GM10266 (cell line): ENCODE data around the gene NETO1.

Experiments
- DNase-seq: peaks from one replicate; pipeline ENCODE4 v3.0.0; 2012; ENCODE audit errors: extremely low spot score
- TF ChIP-seq, protein P1 (sequence below): IDR thresholded peaks from 2 replicates; pipeline ENCODE4 v1.5.1; 2012; ENCODE audit warnings: mild to moderate bottlenecking, low read depth; ENCODE audit not compliant: control insufficient read depth, insufficient read depth; ENCODE audit errors: missing control alignments

Gene NETO1

GRCh38 chr18:72878561-72878960, 10.8 kb upstream of the NETO1 start:
- TF ChIP-seq, protein P1, sequence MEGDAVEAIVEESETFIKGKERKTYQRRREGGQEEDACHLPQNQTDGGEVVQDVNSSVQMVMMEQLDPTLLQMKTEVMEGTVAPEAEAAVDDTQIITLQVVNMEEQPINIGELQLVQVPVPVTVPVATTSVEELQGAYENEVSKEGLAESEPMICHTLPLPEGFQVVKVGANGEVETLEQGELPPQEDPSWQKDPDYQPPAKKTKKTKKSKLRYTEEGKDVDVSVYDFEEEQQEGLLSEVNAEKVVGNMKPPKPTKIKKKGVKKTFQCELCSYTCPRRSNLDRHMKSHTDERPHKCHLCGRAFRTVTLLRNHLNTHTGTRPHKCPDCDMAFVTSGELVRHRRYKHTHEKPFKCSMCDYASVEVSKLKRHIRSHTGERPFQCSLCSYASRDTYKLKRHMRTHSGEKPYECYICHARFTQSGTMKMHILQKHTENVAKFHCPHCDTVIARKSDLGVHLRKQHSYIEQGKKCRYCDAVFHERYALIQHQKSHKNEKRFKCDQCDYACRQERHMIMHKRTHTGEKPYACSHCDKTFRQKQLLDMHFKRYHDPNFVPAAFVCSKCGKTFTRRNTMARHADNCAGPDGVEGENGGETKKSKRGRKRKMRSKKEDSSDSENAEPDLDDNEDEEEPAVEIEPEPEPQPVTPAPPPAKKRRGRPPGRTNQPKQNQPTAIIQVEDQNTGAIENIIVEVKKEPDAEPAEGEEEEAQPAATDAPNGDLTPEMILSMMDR = no peak
- no peak for DNase-seq

DNA sequence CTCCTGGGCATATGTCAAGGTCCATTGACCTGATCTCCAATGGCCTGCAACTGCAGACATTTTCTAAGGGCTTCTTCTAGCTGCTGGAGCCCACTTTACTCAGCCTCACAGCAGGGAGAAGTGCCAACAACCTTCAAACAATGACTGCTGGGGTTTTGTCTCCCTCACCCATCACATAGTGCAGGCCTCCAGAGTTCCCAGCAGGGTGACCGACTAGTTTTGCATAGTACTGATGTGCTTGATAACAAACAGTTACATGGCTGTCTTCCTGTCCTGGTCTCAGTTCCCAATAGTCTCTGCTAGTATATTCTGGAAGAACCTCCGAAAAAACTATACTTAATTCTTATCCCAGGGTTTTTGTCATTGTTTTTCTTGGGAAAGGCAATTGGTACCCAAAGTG, 10.4 kb upstream of the NETO1 start:
- DNase-seq = no peak
- TF ChIP-seq, protein P1 = no peak

- no peak for DNase-seq
- TF ChIP-seq, protein P1 = no peak
Measured at GRCh38 chr18:72871091-72871490, 3.3 kb upstream of the NETO1 start.

DNA sequence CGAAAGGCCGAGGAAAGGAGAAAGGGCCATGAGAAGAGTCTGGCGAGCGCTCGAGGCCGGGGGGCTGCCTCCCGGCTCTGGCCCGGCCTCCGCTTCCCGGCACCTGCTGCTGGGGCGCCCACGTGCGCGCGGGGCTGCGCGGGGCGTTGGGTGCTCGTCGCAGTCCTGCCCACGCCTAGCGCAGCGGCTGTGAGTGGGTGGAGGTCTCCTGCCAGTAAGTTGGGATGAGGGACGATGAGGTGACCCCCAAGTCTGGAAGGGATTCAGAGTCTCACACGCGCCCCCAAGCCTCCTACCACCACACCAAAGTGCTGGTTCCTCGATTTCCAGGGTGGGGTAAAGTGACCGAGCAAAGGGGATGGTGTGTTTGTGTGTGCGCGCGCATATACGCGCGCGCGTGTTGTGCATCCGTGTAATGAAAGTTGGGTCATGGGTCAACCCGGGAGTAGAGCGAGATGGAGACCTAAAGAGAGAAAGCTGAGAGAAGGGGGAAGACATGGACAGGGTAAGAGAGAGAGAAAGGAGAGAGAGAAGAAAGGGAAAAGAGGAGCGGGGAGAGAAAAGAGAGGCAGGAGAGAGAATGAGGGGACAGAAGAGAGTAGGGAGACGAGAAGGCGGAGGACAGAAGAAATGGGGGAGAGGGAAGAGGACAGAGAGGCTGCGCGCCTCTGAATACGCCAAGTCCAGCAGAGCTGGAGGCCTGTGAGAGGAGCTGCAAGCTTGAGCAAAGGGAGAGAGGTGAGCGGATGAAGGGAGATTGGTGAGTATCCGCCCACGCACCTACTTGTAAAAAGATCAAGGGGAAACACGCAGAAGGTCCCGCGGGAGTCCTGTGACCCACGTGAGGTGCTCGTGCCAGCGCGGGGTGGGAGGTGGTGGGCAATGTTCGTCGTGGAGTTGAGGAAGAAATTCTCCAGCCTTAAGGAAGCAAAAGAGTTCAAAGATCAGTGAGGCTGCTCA, 1.7 kb upstream of the NETO1 start:
- peak; percentile 71 for DNase-seq
- TF ChIP-seq, protein P1 = peak; percentile 36

DNA sequence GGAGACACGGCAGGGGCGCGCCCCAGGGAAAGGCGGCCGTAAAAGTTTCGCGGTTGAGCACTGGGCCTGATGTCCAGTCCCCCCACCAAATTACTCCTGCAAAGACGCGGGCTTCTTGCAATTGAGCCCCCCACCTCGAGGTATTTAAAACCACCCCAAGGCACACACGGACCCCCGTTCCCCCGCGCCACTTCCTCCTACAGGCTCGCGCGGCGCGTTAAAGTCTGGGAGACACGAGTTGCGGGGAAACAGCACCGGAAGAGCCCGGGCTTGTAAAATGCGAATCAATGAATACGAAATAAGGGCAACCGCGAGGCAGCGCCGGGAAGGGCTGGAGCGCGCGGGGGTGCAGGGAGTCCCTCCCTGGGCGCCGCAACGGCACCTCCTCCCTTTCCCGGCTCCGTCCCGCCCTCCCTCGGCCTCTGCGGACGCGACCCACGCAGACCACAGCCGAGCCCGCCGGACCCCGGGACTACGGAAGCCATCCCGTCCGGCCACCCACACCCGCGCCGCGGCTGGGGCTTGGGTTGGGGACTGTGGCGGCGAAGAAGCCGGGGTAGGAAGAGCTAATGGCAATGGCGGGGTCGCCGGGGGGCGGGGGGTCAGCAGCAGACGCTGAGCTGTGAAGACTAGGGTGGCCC, 918 bp upstream of the NETO1 start:
- peak; percentile 37 for DNase-seq
- TF ChIP-seq, protein P1 = no peak

- DNase-seq = peak; percentile 55
Measured at GRCh38 chr18:72866901-72867745, 664 bp downstream of the NETO1 start.

More at GRCh38 chr18:72866901-72867745, 664 bp downstream of the NETO1 start:
- TF ChIP-seq, protein P1 = no peak
